Right lobe of liver (tissue), 4 donors: ENCODE data around the gene CEP112.

Source experiments
- POLR2A ChIP-seq: fragments of 450-650 bp; IDR thresholded peaks from one replicate; pipeline ENCODE4 v1.6.1; 2017; ENCODE audit warnings: antibody characterized with exemption, mild to moderate bottlenecking
- TF ChIP-seq, protein P1 (sequence below), 4 donors: fragments of 200-600 bp in 3 of 4; fragments of 450-650 bp in 1 of 4; IDR thresholded peaks; one replicate each; pipeline versions ENCODE4 v1.5.1 to v1.8.0; 2016 to 2022; ENCODE audit warnings: antibody characterized with exemption in 4 of 4, mild to moderate bottlenecking in 2 of 4
- donor health status: DM: no; HTN: no; CAD: no.
- donor health status: DM: no; HTN: no; CAD: no.
- donor health status: DM: no; HTN: yes; CAD: no.

DNA sequence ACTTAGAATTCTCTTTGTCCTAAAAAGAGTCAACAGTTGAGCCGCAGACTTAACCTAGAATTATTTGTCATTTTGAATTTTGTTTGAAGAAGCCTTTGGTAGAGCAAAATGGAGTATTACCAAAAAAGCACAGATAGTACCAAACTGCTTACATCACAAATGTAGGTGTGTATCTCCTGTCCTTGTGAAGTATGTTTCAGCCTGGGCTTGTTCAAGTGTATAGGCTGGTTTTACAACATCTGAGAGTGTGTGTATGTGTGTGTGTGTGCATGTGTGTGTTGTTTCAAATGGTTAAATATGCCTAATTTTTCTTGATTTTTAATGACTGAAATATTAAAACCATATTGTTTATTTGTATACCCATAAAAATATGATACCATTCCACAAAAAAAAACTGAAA, 441.8 kb downstream of the CEP112 start:
- TF ChIP-seq, protein P1, sequence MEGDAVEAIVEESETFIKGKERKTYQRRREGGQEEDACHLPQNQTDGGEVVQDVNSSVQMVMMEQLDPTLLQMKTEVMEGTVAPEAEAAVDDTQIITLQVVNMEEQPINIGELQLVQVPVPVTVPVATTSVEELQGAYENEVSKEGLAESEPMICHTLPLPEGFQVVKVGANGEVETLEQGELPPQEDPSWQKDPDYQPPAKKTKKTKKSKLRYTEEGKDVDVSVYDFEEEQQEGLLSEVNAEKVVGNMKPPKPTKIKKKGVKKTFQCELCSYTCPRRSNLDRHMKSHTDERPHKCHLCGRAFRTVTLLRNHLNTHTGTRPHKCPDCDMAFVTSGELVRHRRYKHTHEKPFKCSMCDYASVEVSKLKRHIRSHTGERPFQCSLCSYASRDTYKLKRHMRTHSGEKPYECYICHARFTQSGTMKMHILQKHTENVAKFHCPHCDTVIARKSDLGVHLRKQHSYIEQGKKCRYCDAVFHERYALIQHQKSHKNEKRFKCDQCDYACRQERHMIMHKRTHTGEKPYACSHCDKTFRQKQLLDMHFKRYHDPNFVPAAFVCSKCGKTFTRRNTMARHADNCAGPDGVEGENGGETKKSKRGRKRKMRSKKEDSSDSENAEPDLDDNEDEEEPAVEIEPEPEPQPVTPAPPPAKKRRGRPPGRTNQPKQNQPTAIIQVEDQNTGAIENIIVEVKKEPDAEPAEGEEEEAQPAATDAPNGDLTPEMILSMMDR (IDR thresholded peaks at IDR 0.05), result no peak
- TF ChIP-seq POLR2A, result no peak
